Natural killer cell (primary cell): ENCODE data around the gene DENND10. TPM values are rescaled to one million over a fixed set of nuclear protein-coding genes. Genes with fewer than 3 reads are reported as not detected.
A peak's percentile ranks its signal among the peaks of the same experiment; 100 is the strongest.

Experiments used
- ATAC-seq, 3 donors: fragments of 150-1000 bp in 2 of 3; fragments of 200-7000 bp in 1 of 3; cut with Tn5 transposase; 1 replicate in 1 of 3; 2 replicates in 2 of 3; pipeline ENCODE4 v1.10.0; 2021; ENCODE audit warnings: mild to moderate bottlenecking in 2 of 3, moderate library complexity in 2 of 3
- DNase-seq, 2 donors: peaks; one replicate each; pipeline versions ENCODE4 v3.0.0 to v3.0.0-alpha.2; 2013 to 2021; ENCODE audit warnings: mixed read lengths in 1 of 2
- H3K27ac ChIP-seq: one replicate; pipeline ENCODE4 v1.5.1; 2013; ENCODE audit warnings: mild to moderate bottlenecking, low read length
- H3K27me3 ChIP-seq: one replicate; pipeline ENCODE4 v1.6.1; 2013; ENCODE audit warnings: low read length; ENCODE audit not compliant: control insufficient read depth, insufficient read depth
- H3K36me3 ChIP-seq: one replicate; pipeline ENCODE4 v1.6.1; 2013; ENCODE audit warnings: low read length; ENCODE audit not compliant: control insufficient read depth, insufficient read depth
- H3K4me1 ChIP-seq: one replicate; pipeline ENCODE4 v1.6.1; 2013; ENCODE audit warnings: low read length; ENCODE audit not compliant: control insufficient read depth, insufficient read depth
- H3K4me3 ChIP-seq: one replicate; pipeline ENCODE4 v1.5.1; 2013; ENCODE audit warnings: low read length
- H3K9me3 ChIP-seq: one replicate; pipeline ENCODE4 v1.6.1; 2013; ENCODE audit warnings: low read length; ENCODE audit not compliant: control insufficient read depth, insufficient read depth
- H3K27ac Mint-ChIP-seq, 2 donors: one replicate each; pipeline ENCODE4 v1.8.0; 2022; ENCODE audit warnings: mild to moderate bottlenecking in 2 of 2, mixed read lengths in 2 of 2, moderate library complexity in 1 of 2
- H3K27me3 Mint-ChIP-seq, 2 donors: one replicate each; pipeline ENCODE4 v1.8.0; 2022; ENCODE audit warnings: low read depth in 2 of 2, mixed read lengths in 2 of 2
- H3K36me3 Mint-ChIP-seq: one replicate; pipeline ENCODE4 v1.8.0; 2022; ENCODE audit warnings: mixed read lengths
- H3K4me1 Mint-ChIP-seq, 2 donors: one replicate each; pipeline ENCODE4 v1.8.0; 2022; ENCODE audit warnings: mixed read lengths in 2 of 2
- H3K4me3 Mint-ChIP-seq: one replicate; pipeline ENCODE4 v1.8.0; 2022; ENCODE audit warnings: mild to moderate bottlenecking, moderate library complexity, mixed read lengths
- H3K9me3 Mint-ChIP-seq, 2 donors: one replicate each; pipeline ENCODE4 v1.8.0; 2022; ENCODE audit warnings: mixed read lengths in 2 of 2
- CTCF ChIP-seq: fragments of 200-600 bp; IDR thresholded peaks from one replicate; pipeline ENCODE4 v1.8.0; 2022; ENCODE audit warnings: antibody characterized with exemption
- whole genome bisulfite sequencing: methylation state at CpG from one replicate; pipeline ENCODE4 v1.1.7; 2013; ENCODE audit warnings: missing lambda C conversion rate; ENCODE audit not compliant: insufficient coverage; 5-methylcytosine and 5-hydroxymethylcytosine counted together
- intact Hi-C: fragments of 100-400 bp; cut with micrococcal nuclease; formaldehyde crosslinking; loops from one replicate; pipeline ENCODE4 v1.14.2; 2022
- total RNA-seq, 4 donors: library from RNA; stranded (reverse); fragments of 120-200 nt in 1 of 4; gene quantifications; one replicate each; pipeline versions ENCODE4 v1.2.3 to v1.2.4, GENCODE V29; 2013 to 2022

DENND10 gene
- total RNA-seq, 3 donors from 2014 or later (not counting 1 experiment from before 2014, with no cell fraction given), result 24.0 to 42.4 (median 33.9) TPM

DNA sequence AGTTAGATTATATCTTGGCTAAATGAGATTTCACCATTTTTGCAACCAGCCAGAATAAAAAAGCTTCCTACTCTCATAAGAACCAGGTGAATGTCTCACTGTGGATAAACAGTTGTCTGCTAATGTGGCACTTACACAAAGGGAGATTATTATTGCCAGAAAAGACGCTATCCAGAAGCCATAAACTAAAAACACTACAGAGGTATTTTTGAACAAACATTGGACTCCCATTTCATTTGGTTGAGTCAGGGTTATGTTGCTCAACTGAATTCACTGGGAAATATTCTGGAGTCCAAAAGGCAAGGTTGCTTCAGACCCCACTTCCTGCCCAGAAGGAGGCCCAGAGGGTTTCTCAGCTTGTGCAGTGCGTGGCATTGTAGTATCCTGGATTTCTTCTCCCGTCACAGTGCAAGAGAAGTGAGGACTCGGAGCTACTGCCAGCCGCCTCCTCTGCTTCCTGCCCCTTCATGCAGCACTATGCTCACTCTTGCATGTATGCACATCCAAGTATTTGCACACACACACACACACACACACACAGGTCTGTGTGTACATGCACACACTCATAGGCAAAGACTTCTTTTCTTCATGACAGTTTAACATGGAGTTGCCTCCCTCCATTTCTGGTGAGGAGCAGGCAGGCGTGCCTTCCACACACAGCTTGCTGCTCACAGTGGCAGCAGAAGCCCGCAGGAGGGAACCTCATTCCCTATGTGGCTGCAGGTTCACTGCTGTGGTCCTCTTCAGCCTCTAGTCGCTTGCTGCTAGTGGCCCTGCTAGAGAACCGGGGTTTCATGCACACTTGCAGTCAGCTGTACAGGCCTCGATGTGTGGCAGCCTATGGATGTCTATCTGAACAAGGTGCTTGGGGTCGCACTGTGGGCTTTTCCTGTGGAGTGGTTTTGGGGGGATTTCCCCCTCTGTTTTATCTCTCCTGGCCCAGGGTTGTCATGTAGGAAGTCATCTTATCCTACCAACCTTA, 10.1 kb downstream of the DENND10 start:
- H3K4me1 Mint-ChIP-seq, result no peaks in the 10 kb centered on the region
- no peak for DNase-seq
- no peak overlapping the region for H3K4me3 Mint-ChIP-seq
- H3K27ac Mint-ChIP-seq, result peak overlapping the region in 1 of 2 donors; percentile 64
- Histone ChIP-seq H3K27ac (no peak overlapping the region), H3K4me1 (no peaks in the 10 kb centered on the region), H3K9me3 (no peaks in the 10 kb centered on the region), H3K4me3 (no peak overlapping the region), H3K36me3 (peaks cover 52% of the 10 kb centered on the region), H3K27me3 (no peaks in the 10 kb centered on the region)
- 78% methylated on average over 11 of the region's 11 CpGs for WGBS
- no peaks in the 10 kb centered on the region for H3K9me3 Mint-ChIP-seq
- ATAC-seq, result peak in 2 of 3 donors; percentile 30 to 47
- intact Hi-C loops, result no loop called here
- no peak for TF ChIP-seq CTCF
- H3K36me3 Mint-ChIP-seq, result peaks cover 5% of the 10 kb centered on the region
- H3K27me3 Mint-ChIP-seq, result no peaks in the 10 kb centered on the region

DNA sequence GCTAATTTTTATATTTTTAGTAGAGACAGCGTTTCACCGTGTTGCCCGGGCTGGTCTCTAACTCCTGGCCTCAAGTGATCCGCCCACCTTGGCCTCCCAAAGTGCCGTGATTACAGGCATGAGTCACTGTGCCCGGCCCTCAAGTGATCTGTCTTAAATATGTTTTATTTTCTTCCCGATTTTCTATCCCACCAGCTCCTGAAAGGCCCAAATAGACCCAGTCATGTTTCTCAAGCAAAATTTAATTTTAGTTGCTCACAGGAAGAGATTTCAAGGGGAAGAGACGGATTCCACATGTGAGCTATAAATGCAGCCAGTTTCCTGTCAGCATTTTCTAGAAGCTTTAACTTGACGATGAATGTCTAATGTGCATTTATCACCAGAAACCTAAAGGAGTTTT, 12.0 kb downstream of the DENND10 start:
- no peak overlapping the region for H3K27ac ChIP-seq
- TF ChIP-seq CTCF, result no peak
- ATAC-seq (no peak), DNase-seq (no peak)
- H3K27me3 ChIP-seq, result no peaks in the 10 kb centered on the region
- intact Hi-C loops, result no loop called here
- Mint-ChIP-seq H3K4me1 (peaks cover 7% of the 10 kb centered on the region in 2 donors), H3K27me3 (no peaks in the 10 kb centered on the region), H3K27ac (no peak overlapping the region), H3K9me3 (no peaks in the 10 kb centered on the region), H3K36me3 (peaks cover 5% of the 10 kb centered on the region), H3K4me3 (no peak overlapping the region)
- 92% methylated on average over 8 of the region's 9 CpGs for WGBS
- peaks cover 40% of the 10 kb centered on the region for H3K36me3 ChIP-seq
- H3K4me3 ChIP-seq, result no peak overlapping the region
- H3K9me3 ChIP-seq, result no peaks in the 10 kb centered on the region
- peaks cover 14% of the 10 kb centered on the region for H3K4me1 ChIP-seq

DNA sequence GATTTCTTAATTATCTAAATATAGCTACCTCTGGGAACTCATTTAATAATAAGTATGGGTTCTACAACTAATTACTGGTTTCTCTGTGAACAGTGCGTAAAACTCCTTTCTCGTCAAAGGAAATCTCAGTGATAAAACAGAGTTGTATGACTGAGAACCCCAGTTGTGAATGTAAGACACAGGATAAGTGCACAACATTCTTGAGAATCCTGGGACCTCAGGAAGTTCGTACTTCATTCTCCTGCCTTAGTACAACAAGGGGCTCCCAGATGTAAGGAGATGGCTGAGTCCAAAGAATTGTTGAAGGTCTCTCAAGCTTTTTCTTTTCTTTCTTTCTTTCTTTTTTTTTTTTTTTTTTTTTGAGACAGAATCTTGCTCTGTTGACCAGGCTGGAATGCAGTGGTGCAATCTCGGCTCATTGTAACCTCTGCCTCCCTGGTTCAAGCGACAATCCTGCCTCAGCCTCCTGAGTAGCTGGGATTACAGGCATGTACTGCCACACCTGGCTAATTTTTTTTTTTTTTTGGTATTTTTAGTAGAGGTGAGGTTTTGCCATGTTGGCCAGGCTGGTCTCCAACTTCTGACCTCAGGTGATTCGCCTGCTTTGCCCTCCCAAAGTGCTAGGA, 12.5 kb downstream of the DENND10 start:
- Histone ChIP-seq H3K4me3 (no peak overlapping the region), H3K27me3 (no peaks in the 10 kb centered on the region), H3K27ac (no peak overlapping the region), H3K4me1 (peaks cover 17% of the 10 kb centered on the region), H3K36me3 (peaks cover 40% of the 10 kb centered on the region), H3K9me3 (no peaks in the 10 kb centered on the region)
- no peak for DNase-seq
- peaks cover 7% of the 10 kb centered on the region in 2 donors for H3K4me1 Mint-ChIP-seq
- H3K27me3 Mint-ChIP-seq, result no peaks in the 10 kb centered on the region
- no peak for TF ChIP-seq CTCF
- intact Hi-C loops, result no loop called here
- no peak overlapping the region for H3K4me3 Mint-ChIP-seq
- ATAC-seq, result no peak
- H3K27ac Mint-ChIP-seq, result no peak overlapping the region
- peaks cover 5% of the 10 kb centered on the region for H3K36me3 Mint-ChIP-seq
- no peaks in the 10 kb centered on the region for H3K9me3 Mint-ChIP-seq
- 98% methylated on average over 6 of the region's 6 CpGs for WGBS
